ENCODE results near the gene EID3.

EID3 gene

DNA sequence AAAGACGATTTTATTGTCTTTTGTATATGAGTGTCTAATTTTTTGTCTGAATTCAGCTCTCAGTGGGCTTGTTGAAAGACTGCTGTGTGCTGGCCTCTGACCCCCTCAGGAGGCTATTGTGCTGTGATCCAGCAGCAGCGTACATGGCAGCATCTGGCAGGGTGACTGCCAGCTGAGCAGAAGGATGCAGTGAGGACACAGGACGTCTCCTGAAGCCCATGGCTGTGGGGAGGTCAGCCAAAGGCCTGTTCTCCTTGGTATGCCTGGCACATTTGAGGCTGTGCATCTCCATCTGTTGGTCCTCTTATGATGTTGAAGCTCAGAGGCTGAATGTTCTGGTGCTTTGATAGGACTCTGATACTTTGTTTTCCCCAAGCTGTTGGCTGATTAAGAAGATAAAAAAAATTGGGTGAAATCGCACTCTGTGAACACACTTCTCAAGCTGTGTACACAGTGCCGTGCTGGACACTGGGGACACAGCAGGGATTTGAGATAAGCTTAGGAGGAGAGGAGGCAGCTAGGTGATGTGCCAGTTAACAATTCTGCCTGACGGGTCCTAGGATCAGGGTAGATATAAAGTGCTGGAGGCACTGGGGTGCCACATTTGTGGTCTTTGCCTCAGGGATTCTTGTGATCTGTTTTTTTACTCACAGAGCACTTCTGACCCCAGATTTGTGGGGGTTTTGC lies 37.5 kb downstream of the EID3 start:
- no peak for DNase-seq

DNA sequence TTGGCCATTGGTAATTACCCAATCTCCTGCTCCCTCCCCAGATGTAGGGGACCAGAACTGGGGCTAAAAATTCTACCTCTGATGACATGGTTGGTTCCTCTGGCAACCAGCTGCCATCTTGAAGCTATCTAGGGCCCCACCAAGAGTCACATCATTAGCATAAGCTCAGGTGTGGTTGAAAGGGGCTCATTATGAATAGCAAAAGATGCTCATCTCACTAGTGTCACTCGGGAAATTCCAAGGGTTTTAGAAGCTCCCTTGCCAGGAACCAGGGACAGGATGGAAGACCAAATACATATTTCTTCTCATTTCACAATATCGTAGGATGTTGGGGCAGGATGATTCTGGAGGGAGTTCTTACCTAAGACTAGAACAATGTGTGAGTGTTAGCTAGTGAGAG lies 38.6 kb downstream of the EID3 start:
- DNase-seq: no peak

DNA sequence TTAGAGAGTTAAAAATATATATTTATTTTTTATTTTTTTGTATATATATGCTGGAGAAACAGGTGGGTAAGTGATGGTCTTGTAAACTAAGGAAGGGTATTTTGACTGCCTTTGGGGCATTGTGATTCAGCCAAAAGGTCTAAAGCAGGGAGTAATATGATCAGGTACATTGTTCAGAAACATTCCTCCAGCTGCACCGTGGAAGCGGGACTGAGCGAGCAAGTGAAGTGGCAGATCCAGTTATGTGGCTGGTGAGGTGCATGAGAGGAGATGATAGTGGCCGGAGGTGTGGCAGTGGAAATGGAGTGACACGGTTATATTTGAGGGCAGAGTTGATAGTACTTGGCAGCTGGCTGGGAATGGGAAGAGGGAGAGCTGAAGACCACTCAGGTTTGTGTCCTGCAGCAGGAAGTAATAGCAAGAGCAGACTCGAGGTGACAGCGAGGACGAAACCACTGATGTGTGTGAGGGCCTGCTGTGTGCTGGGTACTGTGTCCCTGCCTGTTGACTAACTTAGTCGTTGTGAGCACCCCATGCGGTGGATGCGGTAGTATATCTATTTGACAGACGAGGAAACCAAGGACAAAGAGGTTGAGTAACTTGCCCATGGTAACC lies 39.2 kb downstream of the EID3 start:
- DNase-seq: no peak

- no peak for DNase-seq
Observed at GRCh38 chr12:104344682-104345081, 41.1 kb downstream of the EID3 start.

DNA sequence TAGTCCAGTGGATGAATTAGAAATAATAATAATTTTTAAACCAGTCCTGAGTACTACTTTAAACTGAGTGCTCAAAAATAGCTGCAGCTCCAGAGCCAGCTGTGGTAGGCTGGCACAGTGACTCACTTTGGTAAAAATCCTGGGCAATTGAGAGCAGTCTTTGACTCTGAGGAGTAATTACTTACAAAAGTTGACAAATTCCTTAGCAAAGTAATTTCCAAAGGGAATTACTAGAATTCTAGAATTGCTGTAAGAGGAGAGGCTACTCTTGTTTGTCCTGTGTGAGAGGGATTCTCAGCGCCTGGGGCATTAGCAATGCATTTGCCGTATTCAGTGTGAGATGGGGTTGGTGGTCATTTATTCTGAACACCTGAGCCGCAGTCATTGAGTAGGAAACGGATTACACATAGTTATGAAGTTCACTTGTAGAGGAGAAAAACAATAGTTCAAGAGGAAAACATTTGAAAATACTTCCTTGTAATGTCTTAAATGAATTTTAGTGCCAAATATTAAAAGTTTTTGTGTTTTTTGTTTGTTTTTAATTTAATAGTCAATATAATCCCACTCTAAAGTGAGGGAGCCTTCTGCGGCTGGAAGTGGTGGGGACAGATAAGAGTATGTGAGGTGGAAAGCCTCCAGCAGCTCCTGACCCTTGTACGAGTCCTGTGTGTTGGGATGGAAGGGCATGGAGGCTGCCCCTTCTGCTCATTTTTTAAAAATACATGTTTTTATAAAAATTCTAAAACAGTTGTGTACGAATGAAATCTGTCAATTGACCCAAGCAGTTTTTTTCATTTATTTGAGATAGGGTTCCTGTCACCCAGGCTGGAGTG lies 41.9 kb downstream of the EID3 start:
- DNase-seq: no peak

DNA sequence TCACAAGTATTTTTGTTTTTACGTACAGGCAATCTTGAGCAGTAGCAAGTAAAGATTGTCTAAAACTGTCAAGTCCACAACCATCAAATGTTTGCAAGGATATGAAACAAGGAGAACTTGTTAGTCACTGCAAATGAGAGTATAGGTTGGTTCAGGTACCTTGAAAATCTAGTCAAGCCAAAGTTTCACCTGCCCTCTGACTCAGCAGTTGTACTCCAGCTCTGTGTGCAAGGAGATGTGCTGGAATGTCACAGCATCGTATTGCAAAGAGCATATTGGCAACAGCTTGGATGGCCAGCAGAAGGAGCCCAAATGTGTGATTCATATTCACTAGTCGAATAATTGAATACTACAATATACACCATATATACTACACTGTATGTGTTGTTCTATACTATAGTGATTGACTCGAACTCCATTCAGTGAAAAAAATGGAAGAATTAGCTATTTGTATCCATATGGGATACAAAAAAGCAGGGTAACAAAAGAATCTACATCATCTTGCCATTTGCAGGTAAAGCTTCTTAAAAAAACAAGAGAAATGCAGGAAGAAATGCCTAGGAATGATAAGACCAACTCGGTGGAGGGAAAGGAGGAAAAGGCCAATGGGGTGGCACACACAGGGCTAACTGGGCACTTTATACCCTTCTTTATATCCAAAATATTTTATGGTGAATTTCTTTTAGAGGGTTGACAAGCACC lies 44.0 kb downstream of the EID3 start:
- no peak for DNase-seq

GRCh38 chr12:104348283-104348993 lies 44.9 kb downstream of the EID3 start:
- DNase-seq: no peak

DNA sequence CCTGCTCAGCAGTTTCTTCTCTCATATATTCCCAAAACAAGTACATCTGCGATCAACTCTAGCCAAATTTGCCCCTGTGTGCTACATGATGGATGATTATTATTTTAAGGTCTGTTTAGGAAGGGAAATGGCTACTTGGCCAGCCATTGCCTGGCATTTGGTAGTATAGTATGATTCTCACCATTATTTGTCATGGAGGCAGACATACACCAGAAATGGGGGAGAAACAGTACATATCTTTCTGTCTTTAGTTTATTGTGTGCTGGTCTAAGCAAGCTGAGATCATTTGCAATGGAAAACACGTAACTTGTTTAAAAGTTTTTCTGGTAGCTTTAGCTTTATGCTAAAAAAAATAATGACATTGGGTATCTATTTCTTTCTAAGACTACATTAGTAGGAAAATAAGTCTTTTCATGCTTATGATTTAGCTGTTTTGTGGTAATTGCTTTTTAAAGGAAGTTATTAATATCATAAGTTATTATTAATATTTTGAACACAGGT lies 45.5 kb downstream of the EID3 start:
- DNase-seq: no peak

DNA sequence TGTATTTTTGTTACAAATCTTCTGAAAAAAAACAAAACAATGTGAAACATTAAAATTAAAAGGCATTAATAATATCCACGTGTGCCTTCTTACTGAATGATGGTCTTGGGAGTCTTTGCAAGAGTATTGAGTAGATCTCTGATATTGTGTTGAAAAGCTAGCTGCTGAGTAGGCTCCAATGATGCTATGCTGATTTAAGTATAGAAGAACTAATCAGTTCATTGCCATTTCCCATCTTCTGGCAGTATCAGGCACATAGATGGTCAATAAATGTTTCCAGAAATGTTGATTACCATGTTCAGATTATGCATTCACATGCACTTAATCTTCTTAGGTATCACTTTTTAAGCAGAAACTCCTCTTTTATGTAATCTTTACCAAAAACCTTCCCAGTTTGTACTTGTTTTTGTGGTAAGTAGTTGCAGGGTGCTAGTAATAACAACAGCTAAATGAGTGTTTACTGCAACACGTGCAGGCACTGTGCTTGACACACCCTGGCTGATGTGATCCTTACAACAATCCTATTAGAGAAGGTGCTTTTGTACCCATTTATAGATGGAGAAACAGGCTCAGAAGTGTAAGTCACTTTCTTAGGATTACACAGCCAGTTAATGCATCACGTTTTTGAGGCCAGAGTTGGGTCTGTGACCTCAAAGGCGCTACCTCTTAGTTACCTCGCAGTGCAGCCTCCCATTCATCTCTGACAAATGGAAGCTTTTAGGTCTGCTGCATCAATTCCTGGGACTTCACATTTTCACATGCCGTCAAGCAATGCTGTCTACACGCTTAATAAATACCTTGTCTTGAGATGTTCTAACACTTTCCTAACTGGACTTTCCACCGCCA lies 46.9 kb downstream of the EID3 start:
- no peak for DNase-seq

- no peak for DNase-seq
Observed at GRCh38 chr12:104351057-104351983, 47.8 kb downstream of the EID3 start.

DNA sequence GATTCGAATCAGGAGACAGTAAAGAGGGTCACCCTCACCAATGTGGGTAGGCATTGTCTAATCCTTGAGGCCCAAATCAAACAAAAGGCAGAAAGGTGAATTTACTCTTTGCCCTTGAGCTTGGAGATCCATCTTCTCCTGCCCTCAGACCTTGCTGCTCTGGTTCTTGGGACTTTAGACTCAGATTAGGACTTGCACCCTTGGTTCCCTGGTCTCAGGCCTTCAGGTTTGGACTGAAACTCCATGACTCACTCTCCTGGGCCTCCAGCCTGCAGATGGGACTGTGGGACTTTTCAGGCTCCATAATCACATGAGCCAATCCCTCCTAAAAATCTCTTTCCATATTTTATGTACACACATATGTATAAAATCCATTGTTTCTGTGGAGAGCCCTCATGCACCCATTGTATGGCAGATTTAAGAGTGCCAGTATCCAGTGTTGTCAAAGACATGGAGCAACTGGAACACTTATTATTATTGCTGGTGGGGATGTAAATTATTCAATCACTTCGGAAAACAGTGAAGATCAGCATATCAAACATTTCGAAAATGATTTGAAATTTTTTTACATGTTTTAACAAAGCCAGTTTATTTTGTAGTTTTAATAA lies 48.7 kb downstream of the EID3 start:
- peak; percentile 53 for DNase-seq

DNA sequence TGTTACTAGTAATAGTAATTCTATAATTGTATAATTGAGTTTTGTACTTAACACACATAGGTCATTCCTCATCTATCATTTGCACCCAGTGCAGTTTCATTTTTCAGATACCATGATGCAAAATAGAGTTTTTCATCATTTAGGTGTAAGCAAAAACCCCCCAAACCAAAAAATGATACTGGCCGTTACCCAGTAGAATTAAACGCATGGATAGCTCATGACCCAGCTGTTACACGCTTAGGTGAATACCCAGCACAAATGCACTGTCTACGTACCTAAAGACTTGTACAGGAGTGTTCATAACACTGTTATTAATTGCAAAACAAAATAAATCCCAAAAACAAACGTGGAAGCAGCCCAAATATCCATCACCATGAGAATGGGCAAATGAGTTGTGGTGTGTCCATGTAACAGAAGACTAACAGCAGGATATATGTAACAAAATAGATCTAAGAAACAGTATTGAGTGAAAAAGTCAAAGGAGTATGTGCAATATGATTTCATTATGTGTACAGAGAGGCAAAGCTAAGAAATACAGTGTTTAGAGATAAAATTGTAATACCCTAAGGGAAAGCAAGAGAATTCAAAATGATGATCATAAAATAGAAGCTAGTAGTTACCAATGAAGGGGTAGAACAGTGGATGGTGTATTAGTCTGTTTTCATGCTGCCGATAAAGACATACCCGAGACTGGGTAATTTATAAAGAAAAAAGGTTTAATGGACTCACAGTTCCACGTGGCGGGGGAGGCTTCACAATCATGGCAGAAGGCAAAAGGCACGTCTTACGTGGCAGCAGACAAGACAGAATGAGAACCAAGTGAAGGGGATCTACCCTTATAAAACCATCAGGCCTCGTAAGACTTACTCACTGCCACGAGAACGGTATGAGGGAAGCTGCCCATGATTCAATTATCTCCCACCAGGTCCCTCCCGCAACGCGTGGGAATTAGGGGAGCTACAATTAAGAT lies 49.8 kb downstream of the EID3 start:
- no peak for DNase-seq

DNA sequence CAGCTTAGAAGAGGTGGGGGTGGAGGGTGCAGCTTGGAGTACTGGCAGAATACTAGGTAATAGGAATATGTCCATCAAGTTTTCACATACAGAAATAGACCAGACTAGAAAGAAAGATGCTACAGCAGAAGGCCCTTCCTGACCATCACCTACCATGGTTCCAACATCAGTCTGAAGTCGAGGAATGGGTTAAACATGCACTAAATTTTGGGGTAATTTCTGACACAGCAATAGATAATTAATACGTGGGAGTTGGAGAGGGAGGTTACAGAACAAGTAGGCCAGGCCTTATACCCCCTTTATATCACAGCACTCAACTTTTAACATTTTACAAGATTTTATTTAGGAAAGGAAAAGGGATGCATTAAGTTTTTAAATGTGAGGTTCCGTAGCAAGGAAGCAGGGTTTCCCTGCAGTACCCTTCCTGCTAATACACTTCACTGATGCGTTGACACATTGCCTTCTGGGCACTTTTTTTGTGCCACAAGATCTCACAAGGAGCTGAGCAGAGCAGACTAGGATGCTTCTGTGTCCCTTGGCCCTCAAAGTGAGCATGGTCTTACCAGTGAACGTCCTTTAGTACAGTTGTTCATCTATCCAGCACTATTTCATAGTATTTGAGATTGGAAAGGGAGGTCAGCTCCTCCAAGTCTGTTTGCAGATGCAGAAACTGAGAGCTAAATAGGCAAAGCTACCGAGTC lies 50.8 kb downstream of the EID3 start:
- no peak for DNase-seq
